HepG2 (cell line): ENCODE results near the gene SYNPR. TPM values are rescaled to one million over a fixed set of nuclear protein-coding genes. Genes with fewer than 3 reads are reported as not detected.

Experiments used
- ATAC-seq: fragments of 200-7000 bp; cut with Tn5 transposase; 3 replicates; pipeline ENCODE4 v1.9.1; 2020; ENCODE audit warnings: mild to moderate bottlenecking, moderate library complexity
- BruUV-seq: library from RNA; stranded (reverse); fragments of 400-500 nt; replicated peaks from 2 replicates; lab custom pipeline; 2021; lab: Mats Ljungman, UMichigan
- CTCF ChIA-PET: fragments of 300-600 bp; formaldehyde crosslinking; extraction: SDS; loops from one replicate; lab custom pipeline; 2021; ENCODE audit warnings: low total read pairs, inconsistent platforms, low intra/inter-chr PET ratio; lab: Yijun Ruan, JAX
- POLR2A ChIA-PET: fragments of 350-600 bp; sonication (Branson Sonifier 250); formaldehyde crosslinking; loops from one replicate; lab custom pipeline; 2020; ENCODE audit warnings: antibody characterized with exemption, inconsistent platforms; lab: Yijun Ruan, JAX
- DNase-seq: peaks from one replicate; pipeline ENCODE4 v3.0.0-alpha.2; 2015; ENCODE audit warnings: low spot score
- FAIRE-seq: peaks from 3 replicates; lab custom pipeline; 2011; peaks lifted over from hg19 to GRCh38; lab: Jason Lieb, UNC
- H2AFZ ChIP-seq: one replicate; pipeline ENCODE4 v1.6.1; 2011; ENCODE audit warnings: low read length, inconsistent platforms
- H3K27ac ChIP-seq: fragments of 300-600 bp; 3 replicates; pipeline ENCODE4 v1.8.0; 2011; ENCODE audit warnings: mixed run types, mild to moderate bottlenecking, mixed read lengths, low read length, inconsistent platforms; ENCODE audit not compliant: insufficient read depth; ENCODE audit errors: extremely low read length
- H3K27me3 ChIP-seq, 2 experiments: fragments of 200-600 bp in 1 of 2; 2 replicates in 1 of 2; 3 replicates in 1 of 2; pipeline versions ENCODE4 v1.6.0 to v1.8.0; 2011; ENCODE audit warnings: low read length in 2 of 2, mild to moderate bottlenecking in 2 of 2, moderate library complexity in 2 of 2, inconsistent platforms in 1 of 2; ENCODE audit not compliant: insufficient read depth in 2 of 2, control insufficient read depth in 1 of 2
- H3K36me3 ChIP-seq, 2 experiments: fragments of 200-600 bp in 1 of 2; replicated peaks in 1 of 2; 2 replicates in 1 of 2; 3 replicates in 1 of 2; pipeline versions ENCODE4 v1.5.1 to v1.8.0; 2011; ENCODE audit warnings: low read length in 2 of 2, inconsistent platforms in 1 of 2; ENCODE audit not compliant: insufficient read depth in 2 of 2, control insufficient read depth in 1 of 2
- H3K4me1 ChIP-seq: 2 replicates; pipeline ENCODE4 v1.5.1; 2012; ENCODE audit warnings: low read length, inconsistent platforms; ENCODE audit not compliant: insufficient read depth
- H3K4me2 ChIP-seq: 2 replicates; pipeline ENCODE4 v1.6.0; 2011; ENCODE audit warnings: low read depth, low read length, inconsistent platforms
- H3K4me3 ChIP-seq, 3 experiments: fragments of 200-600 bp in 1 of 3; sonication (generic), shearing (Covaris generic) in 1 of 3; replicated peaks in 1 of 3; 2 replicates each; pipeline ENCODE4 v1.5.1; 2011 to 2016; ENCODE audit warnings: low read length in 3 of 3, inconsistent platforms in 2 of 3, low read depth in 2 of 3, mild to moderate bottlenecking in 2 of 3, control low read depth in 1 of 3, mixed read lengths in 1 of 3; ENCODE audit not compliant: insufficient read depth in 1 of 3
- H3K79me2 ChIP-seq: one replicate; pipeline ENCODE4 v1.6.1; 2011; ENCODE audit warnings: low read length, inconsistent platforms; ENCODE audit not compliant: insufficient read depth
- H3K9ac ChIP-seq: 2 replicates; pipeline ENCODE4 v1.6.0; 2011; ENCODE audit warnings: mild to moderate bottlenecking, low read depth, low read length, inconsistent platforms; ENCODE audit not compliant: insufficient read depth
- H3K9me3 ChIP-seq: 2 replicates; pipeline ENCODE4 v1.5.1; 2012; ENCODE audit warnings: mild to moderate bottlenecking, low read length
- H4K20me1 ChIP-seq: 2 replicates; pipeline ENCODE4 v1.6.0; 2011; ENCODE audit warnings: inconsistent platforms, mild to moderate bottlenecking, low read length, moderate library complexity; ENCODE audit not compliant: insufficient read depth
- HDAC6 ChIP-seq: fragments of 200-600 bp; sonication (generic); IDR thresholded peaks from 2 replicates; pipeline ENCODE4 v1.7.0; 2017; ENCODE audit warnings: mild to moderate bottlenecking, antibody characterized with exemption, low read length, low read depth
- ZNF260 ChIP-seq: sonication (generic); formaldehyde crosslinking; IDR thresholded peaks from 2 replicates; pipeline ENCODE4 v1.4.0; 2020; ENCODE audit warnings: missing genetic modification reagents, low read depth, mild to moderate bottlenecking, borderline replicate concordance
- ZNF362 ChIP-seq: sonication (generic); formaldehyde crosslinking; IDR thresholded peaks from 2 replicates; pipeline ENCODE4 v1.4.0; 2020; ENCODE audit warnings: missing genetic modification reagents, mild to moderate bottlenecking, borderline replicate concordance
- ZSCAN30 ChIP-seq: sonication (generic); formaldehyde crosslinking; IDR thresholded peaks from 2 replicates; pipeline ENCODE4 v1.5.0; 2020; ENCODE audit warnings: mild to moderate bottlenecking, missing genetic modification reagents
- in situ Hi-C: cut with HindIII; loops from 2 replicates; pipeline ENCODE4 v1.10.0; 2017; ENCODE audit warnings: low pct_unique_long_range_greater_than_20kb; ENCODE audit not compliant: extremely low pct_ligation_motif_present
- intact Hi-C: fragments of 100-400 bp; cut with micrococcal nuclease; formaldehyde crosslinking; loops from one replicate; pipeline ENCODE4 v1.10.0; 2022; ENCODE audit not compliant: unreplicated experiment
- polyA plus RNA-seq, 8 experiments: library from polyadenylated mRNA; depleted of rRNA in 3 of 8; stranded (reverse) in 7 of 8; unstranded in 1 of 8; fragments of >200 nt; fragmentation: Illumina TruSeq in 4 of 8; extraction: Trizol in 4 of 8; gene quantifications; 2 replicates each; pipeline versions ENCODE4 v1.2.1 to v1.2.3, GENCODE V29; 2011 to 2016; ENCODE audit warnings: low read depth in 4 of 8, missing spikeins in 1 of 8, mixed read lengths in 1 of 8; ENCODE audit not compliant: insufficient read depth in 1 of 8
- total RNA-seq, 5 experiments: library from RNA; depleted of rRNA; stranded (reverse); fragments of >200 nt; fragmentation: Illumina TruSeq; extraction: Trizol; gene quantifications; 2 replicates each; pipeline ENCODE4 v1.2.3, GENCODE V29; 2016; ENCODE audit warnings: low read depth in 1 of 5
- TF ChIP-seq, protein P1 (sequence below): sonication (generic); formaldehyde crosslinking; IDR thresholded peaks from 2 replicates; pipeline ENCODE4 v1.4.0; 2020; ENCODE audit warnings: mild to moderate bottlenecking, missing genetic modification reagents

Gene SYNPR
- total and polyA plus RNA-seq, 2 of the 13 experiments (the other 11 are each of a cell fraction or from before 2014, with no cell fraction given) = 0.04 TPM; not detected in 1

DNA sequence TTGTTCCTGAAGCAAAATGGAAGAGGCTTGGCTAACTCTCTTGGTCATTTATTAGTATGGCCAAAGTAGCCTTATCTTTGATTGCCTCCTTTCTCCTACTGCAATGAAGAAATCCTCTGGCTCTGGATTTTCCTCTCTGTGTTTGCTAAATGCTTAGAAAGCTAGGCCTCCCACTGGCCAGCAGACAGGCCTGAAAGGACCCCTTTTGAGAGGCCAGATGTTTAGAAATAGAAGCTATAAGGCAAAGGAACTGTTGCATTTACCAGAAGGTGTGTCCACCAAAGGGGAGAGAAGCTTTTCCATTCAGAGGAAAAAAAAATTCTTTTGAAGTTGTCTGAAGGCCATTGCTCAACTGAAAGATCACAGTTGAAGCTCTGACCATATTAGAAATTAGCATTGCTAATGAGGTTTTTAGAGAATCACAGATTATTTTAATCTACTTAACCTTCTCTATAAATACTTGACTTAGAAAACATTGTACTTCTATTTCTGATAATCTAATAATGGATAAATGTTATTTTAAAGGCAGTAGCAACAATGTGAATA, 160.8 kb downstream of the SYNPR start:
- no peak for ATAC-seq
- no peak for FAIRE-seq
- Histone ChIP-seq H3K27me3 (peaks cover 0 to 2% of the 10 kb centered on the region in 2 experiments; a peak in 3 of 5 replicates), H4K20me1 (no peaks in the 10 kb centered on the region), H2AFZ (no peak overlapping the region), H3K4me2 (no peak overlapping the region)
- in situ Hi-C loops (no loop called here), intact Hi-C loops (no loop called here)
- no TSS peak for BruUV-seq
- POLR2A ChIA-PET = no interaction called here
- TF ChIP-seq ZNF362 (CRISPR knock-in tag) (no peak), ZNF260 (no peak), ZSCAN30 (CRISPR knock-in tag) (no peak), HDAC6 (no peak)
- TF ChIP-seq, protein P1, sequence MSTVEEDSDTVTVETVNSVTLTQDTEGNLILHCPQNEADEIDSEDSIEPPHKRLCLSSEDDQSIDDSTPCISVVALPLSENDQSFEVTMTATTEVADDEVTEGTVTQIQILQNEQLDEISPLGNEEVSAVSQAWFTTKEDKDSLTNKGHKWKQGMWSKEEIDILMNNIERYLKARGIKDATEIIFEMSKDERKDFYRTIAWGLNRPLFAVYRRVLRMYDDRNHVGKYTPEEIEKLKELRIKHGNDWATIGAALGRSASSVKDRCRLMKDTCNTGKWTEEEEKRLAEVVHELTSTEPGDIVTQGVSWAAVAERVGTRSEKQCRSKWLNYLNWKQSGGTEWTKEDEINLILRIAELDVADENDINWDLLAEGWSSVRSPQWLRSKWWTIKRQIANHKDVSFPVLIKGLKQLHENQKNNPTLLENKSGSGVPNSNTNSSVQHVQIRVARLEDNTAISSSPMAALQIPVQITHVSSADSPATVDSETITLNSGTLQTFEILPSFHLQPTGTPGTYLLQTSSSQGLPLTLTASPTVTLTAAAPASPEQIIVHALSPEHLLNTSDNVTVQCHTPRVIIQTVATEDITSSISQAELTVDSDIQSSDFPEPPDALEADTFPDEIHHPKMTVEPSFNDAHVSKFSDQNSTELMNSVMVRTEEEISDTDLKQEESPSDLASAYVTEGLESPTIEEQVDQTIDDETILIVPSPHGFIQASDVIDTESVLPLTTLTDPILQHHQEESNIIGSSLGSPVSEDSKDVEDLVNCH (CRISPR knock-in tag) = no peak
- TF ChIP-seq, all 625 proteins: peak for 0
- Histone ChIP-seq H3K79me2 (no peaks in the 10 kb centered on the region), H3K4me1 (no peaks in the 10 kb centered on the region), H3K27ac (no peak overlapping the region), H3K36me3 (no peaks in the 10 kb centered on the region), H3K9ac (no peak overlapping the region), H3K4me3 (no peak overlapping the region), H3K9me3 (no peaks in the 10 kb centered on the region)
- CTCF ChIA-PET = no interaction called here
- DNase-seq = no peak
